ENCODE measurements around the gene POC1A. TPM values are rescaled to one million over a fixed set of nuclear protein-coding genes. Genes with fewer than 3 reads are reported as not detected.

Gene POC1A
- total and polyA plus RNA-seq, 2 experiments from 2014 or later: 19.1 to 26.7 TPM

GRCh38 chr3:52106951-52107611 lies 47.1 kb downstream of the POC1A start (continued):
- TF ChIP-seq, protein P1, sequence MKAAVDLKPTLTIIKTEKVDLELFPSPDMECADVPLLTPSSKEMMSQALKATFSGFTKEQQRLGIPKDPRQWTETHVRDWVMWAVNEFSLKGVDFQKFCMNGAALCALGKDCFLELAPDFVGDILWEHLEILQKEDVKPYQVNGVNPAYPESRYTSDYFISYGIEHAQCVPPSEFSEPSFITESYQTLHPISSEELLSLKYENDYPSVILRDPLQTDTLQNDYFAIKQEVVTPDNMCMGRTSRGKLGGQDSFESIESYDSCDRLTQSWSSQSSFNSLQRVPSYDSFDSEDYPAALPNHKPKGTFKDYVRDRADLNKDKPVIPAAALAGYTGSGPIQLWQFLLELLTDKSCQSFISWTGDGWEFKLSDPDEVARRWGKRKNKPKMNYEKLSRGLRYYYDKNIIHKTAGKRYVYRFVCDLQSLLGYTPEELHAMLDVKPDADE (IDR thresholded peaks at IDR 0.05): no peak
- TF ChIP-seq, protein P2, sequence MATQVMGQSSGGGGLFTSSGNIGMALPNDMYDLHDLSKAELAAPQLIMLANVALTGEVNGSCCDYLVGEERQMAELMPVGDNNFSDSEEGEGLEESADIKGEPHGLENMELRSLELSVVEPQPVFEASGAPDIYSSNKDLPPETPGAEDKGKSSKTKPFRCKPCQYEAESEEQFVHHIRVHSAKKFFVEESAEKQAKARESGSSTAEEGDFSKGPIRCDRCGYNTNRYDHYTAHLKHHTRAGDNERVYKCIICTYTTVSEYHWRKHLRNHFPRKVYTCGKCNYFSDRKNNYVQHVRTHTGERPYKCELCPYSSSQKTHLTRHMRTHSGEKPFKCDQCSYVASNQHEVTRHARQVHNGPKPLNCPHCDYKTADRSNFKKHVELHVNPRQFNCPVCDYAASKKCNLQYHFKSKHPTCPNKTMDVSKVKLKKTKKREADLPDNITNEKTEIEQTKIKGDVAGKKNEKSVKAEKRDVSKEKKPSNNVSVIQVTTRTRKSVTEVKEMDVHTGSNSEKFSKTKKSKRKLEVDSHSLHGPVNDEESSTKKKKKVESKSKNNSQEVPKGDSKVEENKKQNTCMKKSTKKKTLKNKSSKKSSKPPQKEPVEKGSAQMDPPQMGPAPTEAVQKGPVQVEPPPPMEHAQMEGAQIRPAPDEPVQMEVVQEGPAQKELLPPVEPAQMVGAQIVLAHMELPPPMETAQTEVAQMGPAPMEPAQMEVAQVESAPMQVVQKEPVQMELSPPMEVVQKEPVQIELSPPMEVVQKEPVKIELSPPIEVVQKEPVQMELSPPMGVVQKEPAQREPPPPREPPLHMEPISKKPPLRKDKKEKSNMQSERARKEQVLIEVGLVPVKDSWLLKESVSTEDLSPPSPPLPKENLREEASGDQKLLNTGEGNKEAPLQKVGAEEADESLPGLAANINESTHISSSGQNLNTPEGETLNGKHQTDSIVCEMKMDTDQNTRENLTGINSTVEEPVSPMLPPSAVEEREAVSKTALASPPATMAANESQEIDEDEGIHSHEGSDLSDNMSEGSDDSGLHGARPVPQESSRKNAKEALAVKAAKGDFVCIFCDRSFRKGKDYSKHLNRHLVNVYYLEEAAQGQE (IDR thresholded peaks at IDR 0.05; ENCODE audit: unreplicated experiment): no peak
- TF ChIP-seq EZH2 (IDR thresholded peaks at IDR 0.05; ENCODE audit: low read depth, unreplicated experiment): no peak
- TF ChIP-seq ZNF331 (CRISPR knock-in tag; IDR thresholded peaks at IDR 0.05; ENCODE audit: low read depth): no peak
- TF ChIP-seq POLR2AphosphoS5 (IDR thresholded peaks at IDR 0.05; ENCODE audit: low read depth): no peak

DNA sequence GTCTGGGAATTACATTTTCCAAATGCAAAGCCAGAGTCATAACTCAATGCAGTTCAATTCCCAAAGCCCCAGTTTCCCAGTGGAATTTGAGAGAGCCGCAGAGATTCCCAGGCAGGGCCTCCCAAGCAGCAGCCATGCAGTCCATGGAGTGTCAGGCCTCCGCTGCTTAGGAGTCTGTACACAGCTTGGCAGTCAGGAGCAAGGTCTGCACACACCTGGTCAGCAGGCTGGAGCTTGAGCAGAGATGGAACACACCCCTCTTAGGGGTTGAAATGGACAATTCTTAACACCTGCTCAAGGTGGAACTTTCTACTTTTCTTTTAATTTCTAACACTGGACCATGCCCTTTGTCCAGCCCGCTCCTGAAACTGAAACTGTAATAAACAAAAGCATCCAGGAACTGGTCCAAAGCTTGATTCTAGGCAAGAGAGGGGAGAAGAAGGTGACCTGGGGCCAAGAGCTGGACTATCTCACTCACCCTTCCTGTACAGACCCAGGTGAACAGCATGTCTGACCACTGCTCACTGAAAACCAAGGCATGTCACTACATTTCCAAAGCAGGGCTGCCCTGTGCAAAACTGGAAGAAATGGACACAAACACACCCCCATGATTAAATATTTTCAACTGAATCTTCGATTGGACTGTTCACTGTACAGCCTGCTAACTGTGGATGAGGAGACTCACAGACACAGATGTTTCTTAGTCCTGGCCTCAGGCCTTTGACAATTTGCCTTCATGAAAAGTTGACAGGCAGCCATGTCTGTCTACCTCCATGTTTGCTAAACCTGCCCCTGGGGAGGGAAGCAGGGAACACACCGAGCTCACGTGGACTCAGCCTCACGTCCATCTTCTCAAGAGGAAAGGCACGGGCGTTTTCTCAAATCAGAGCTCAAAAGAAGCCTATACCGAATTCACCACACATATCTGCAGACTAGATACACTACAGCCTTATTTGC lies 49.3 kb downstream of the POC1A start:
- DNase-seq (ENCODE audit: low spot score) (no peak), ATAC-seq (no peak)
- no peak overlapping the region for H3K27ac Mint-ChIP-seq
- Histone ChIP-seq H4K20me1 (replicated peaks; ENCODE audit: insufficient read depth) (no peaks in the 10 kb centered on the region), H2AFZ (no peak overlapping the region), H3F3A (replicated peaks; ENCODE audit: low read depth) (no peaks in the 10 kb centered on the region), H3K4me2 (no peak overlapping the region), H3K9me2 (ENCODE audit: insufficient read depth) (no peaks in the 10 kb centered on the region), H3K27me3 (ENCODE audit: insufficient read depth) (no peaks in the 10 kb centered on the region), H3K4me3 (no peak overlapping the region), H3K4me1 (ENCODE audit: insufficient read depth) (no peaks in the 10 kb centered on the region), H3K36me3 (ENCODE audit: insufficient read depth) (0 out of 2 replicates have a peak, but pooled peaks cover 11% of the 10 kb centered on the region), H3K79me2 (replicated peaks; ENCODE audit: insufficient read depth) (no peaks in the 10 kb centered on the region), H3K27ac (ENCODE audit: low read depth) (no peak overlapping the region)
- peaks cover 51% of the 10 kb centered on the region for H3K36me3 Mint-ChIP-seq (ENCODE audit: low read depth)
- no peak overlapping the region for H3K4me3 Mint-ChIP-seq
- no peaks in the 10 kb centered on the region; the same call in 2 of the 3 replicates for H3K9me3 Mint-ChIP-seq
- H3K4me1 Mint-ChIP-seq: no peaks in the 10 kb centered on the region
- no peaks in the 10 kb centered on the region for H3K27me3 Mint-ChIP-seq (ENCODE audit: insufficient read depth, low read depth, poor library complexity)
- TF ChIP-seq ZNF114 (CRISPR knock-in tag; IDR thresholded peaks at IDR 0.05) (no peak), STAT1 (IDR thresholded peaks at IDR 0.05; ENCODE audit: unreplicated experiment) (no peak), JUNB (IDR thresholded peaks at IDR 0.05; ENCODE audit: unreplicated experiment) (no peak), EZH2phosphoT487 (IDR thresholded peaks at IDR 0.05; ENCODE audit: unreplicated experiment) (no peak), CREB1 (CRISPR knock-in tag; IDR thresholded peaks at IDR 0.05; ENCODE audit: low read depth) (no peak)
- TF ChIP-seq, protein P2 (IDR thresholded peaks at IDR 0.05; ENCODE audit: unreplicated experiment): no peak

Measured in GM23338 (cell line).